OCI-LY7 (cell line): Measurements from ENCODE around the gene PPP6R3. TPM values are rescaled to one million over a fixed set of nuclear protein-coding genes. Genes with fewer than 3 reads are reported as not detected.

Source experiments
- BruUV-seq: library from RNA; stranded (reverse); fragments of 400-500 nt; replicated peaks from 2 replicates; lab custom pipeline; 2021; lab: Mats Ljungman, UMichigan
- CTCF ChIA-PET: fragments of 300-600 bp; sonication (Branson Sonifier 250); formaldehyde crosslinking; loops from one replicate; lab custom pipeline; 2022; ENCODE audit warnings: antibody characterized with exemption; ENCODE audit not compliant: unreplicated experiment; lab: Charles Lee
- POLR2A ChIA-PET: fragments of 300-600 bp; sonication (Branson Sonifier 250); formaldehyde crosslinking; loops from one replicate; lab custom pipeline; 2022; ENCODE audit warnings: antibody characterized with exemption; lab: Charles Lee
- DNase-seq: peaks from one replicate; pipeline ENCODE4 v3.0.0-alpha.2; 2015; ENCODE audit warnings: low spot score
- H2AFZ ChIP-seq: fragments of 200-600 bp; sonication (generic), shearing (Covaris generic); 2 replicates; pipeline ENCODE4 v1.6.1; 2014; ENCODE audit warnings: mild to moderate bottlenecking, antibody characterized with exemption, low read length, moderate library complexity
- H3K27ac ChIP-seq: fragments of 200-600 bp; sonication (generic); 2 replicates; pipeline ENCODE4 v1.5.1; 2014; ENCODE audit warnings: mixed run types, low read depth, mild to moderate bottlenecking, moderate library complexity, low read length, inconsistent platforms; ENCODE audit not compliant: poor library complexity, severe bottlenecking
- H3K36me3 ChIP-seq: fragments of 200-600 bp; sonication (generic); 2 replicates; pipeline ENCODE4 v1.6.1; 2014; ENCODE audit warnings: mild to moderate bottlenecking, antibody characterized with exemption, low read length, moderate library complexity, mixed read lengths; ENCODE audit not compliant: insufficient read depth
- H3K4me1 ChIP-seq: fragments of 200-600 bp; sonication (generic); 2 replicates; pipeline ENCODE4 v1.5.1; 2014; ENCODE audit warnings: mild to moderate bottlenecking, low read length; ENCODE audit not compliant: insufficient read depth, poor library complexity, severe bottlenecking
- H3K4me2 ChIP-seq: fragments of 200-600 bp; sonication (generic); 2 replicates; pipeline ENCODE4 v1.6.1; 2014; ENCODE audit warnings: mild to moderate bottlenecking, low read length
- H3K4me3 ChIP-seq: fragments of 200-600 bp; sonication (generic); 2 replicates; pipeline ENCODE4 v1.5.1; 2014; ENCODE audit warnings: mild to moderate bottlenecking, low read depth, low read length; ENCODE audit not compliant: poor library complexity, severe bottlenecking
- H3K79me2 ChIP-seq: fragments of 200-600 bp; sonication (generic); 2 replicates; pipeline ENCODE4 v1.6.1; 2016; ENCODE audit warnings: low read depth, mild to moderate bottlenecking, low read length, moderate library complexity, mixed read lengths; ENCODE audit not compliant: insufficient read depth
- H3K9me2 ChIP-seq: fragments of 200-600 bp; sonication (generic); 2 replicates; pipeline ENCODE4 v1.6.1; 2016; ENCODE audit warnings: mild to moderate bottlenecking, low read length, mixed read lengths; ENCODE audit not compliant: insufficient read depth
- H3K9me3 ChIP-seq: fragments of 200-600 bp; sonication (generic); 2 replicates; pipeline ENCODE4 v1.6.1; 2014; ENCODE audit warnings: mild to moderate bottlenecking, mixed run types, low read length, mixed read lengths
- H4K20me1 ChIP-seq: fragments of 200-600 bp; sonication (generic); 2 replicates; pipeline ENCODE4 v1.6.1; 2014; ENCODE audit warnings: mild to moderate bottlenecking, antibody characterized with exemption, low read length, moderate library complexity, mixed read lengths; ENCODE audit not compliant: insufficient read depth
- EZH2phosphoT487 ChIP-seq: fragments of 200-600 bp; sonication (generic); IDR thresholded peaks from 2 replicates; pipeline ENCODE4 v1.6.1; 2018; ENCODE audit warnings: low read depth, borderline replicate concordance, mild to moderate bottlenecking, mixed run types, antibody characterized with exemption, low read length, moderate library complexity, mixed read lengths
- intact Hi-C: fragments of 100-400 bp; cut with micrococcal nuclease; formaldehyde crosslinking; loops from one replicate; pipeline ENCODE4 v1.10.0; 2022; ENCODE audit not compliant: unreplicated experiment
- total RNA-seq, 2 experiments: library from RNA; depleted of rRNA in 1 of 2; stranded (reverse); fragments of >200 nt in 1 of 2; shearing (Covaris generic) in 1 of 2; gene quantifications; 2 replicates each; pipeline ENCODE4 v1.2.3, GENCODE V29; 2014 to 2022
- TF ChIP-seq, protein P1 (sequence below): fragments of 200-600 bp; sonication (generic); conservative IDR thresholded peaks from 2 replicates; pipeline ENCODE4 v1.5.1; 2014; ENCODE audit warnings: mild to moderate bottlenecking, antibody characterized with exemption, low read length, moderate library complexity, mixed read lengths

Gene PPP6R3
- total RNA-seq, 2 experiments from 2014 or later: 122 to 151 TPM

DNA sequence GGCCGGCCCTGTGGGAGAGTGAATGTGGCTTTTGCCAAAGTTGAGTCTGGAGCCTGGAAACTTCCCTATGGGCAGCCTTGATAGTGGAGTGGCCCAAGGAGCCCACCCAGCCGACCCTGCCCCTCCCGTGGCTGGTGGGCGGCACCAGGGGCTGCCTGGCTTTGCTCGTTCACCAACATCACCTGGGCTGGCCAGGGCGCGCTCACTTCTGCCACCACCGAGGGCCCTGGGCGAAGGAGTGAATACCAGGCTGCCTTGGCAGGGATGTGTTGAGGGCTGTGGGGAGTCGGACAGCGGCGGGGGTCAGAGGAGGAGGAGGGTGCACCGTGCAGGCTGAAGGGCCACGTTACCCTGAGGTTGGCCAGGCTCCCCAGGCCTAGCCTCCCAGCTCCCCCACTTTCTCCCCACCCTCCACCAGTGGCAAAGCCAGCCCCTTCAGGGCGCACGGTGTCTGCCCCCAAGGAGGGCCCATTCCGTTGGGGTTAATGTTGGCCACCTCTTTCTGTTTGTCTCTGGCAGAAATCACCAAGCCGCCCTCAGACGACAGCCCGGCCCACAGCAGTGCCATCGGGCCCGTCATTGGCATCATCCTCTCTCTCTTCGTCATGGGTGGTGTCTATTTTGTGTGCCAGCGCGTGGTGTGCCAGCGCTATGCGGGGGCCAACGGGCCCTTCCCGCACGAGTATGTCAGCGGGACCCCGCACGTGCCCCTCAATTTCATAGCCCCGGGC lies 22.5 kb upstream of the PPP6R3 start:
- H3K9me3 ChIP-seq: no peaks in the 10 kb centered on the region
- no peak overlapping the region for H3K4me3 ChIP-seq
- H3K4me2 ChIP-seq: no peak overlapping the region
- H3K36me3 ChIP-seq: no peaks in the 10 kb centered on the region
- intact Hi-C loops: no loop called here
- peaks cover 29% of the 10 kb centered on the region for H3K4me1 ChIP-seq
- H2AFZ ChIP-seq: no peak overlapping the region
- no peak for DNase-seq
- H3K79me2 ChIP-seq: no peaks in the 10 kb centered on the region
- no peaks in the 10 kb centered on the region for H3K9me2 ChIP-seq
- no TSS peak for BruUV-seq
- no peak for TF ChIP-seq EZH2phosphoT487
- TF ChIP-seq, protein P1, sequence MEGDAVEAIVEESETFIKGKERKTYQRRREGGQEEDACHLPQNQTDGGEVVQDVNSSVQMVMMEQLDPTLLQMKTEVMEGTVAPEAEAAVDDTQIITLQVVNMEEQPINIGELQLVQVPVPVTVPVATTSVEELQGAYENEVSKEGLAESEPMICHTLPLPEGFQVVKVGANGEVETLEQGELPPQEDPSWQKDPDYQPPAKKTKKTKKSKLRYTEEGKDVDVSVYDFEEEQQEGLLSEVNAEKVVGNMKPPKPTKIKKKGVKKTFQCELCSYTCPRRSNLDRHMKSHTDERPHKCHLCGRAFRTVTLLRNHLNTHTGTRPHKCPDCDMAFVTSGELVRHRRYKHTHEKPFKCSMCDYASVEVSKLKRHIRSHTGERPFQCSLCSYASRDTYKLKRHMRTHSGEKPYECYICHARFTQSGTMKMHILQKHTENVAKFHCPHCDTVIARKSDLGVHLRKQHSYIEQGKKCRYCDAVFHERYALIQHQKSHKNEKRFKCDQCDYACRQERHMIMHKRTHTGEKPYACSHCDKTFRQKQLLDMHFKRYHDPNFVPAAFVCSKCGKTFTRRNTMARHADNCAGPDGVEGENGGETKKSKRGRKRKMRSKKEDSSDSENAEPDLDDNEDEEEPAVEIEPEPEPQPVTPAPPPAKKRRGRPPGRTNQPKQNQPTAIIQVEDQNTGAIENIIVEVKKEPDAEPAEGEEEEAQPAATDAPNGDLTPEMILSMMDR: no peak
- no peak overlapping the region for H3K27ac ChIP-seq
- no peaks in the 10 kb centered on the region for H4K20me1 ChIP-seq
- CTCF ChIA-PET: no interaction called here
- POLR2A ChIA-PET: no interaction called here

DNA sequence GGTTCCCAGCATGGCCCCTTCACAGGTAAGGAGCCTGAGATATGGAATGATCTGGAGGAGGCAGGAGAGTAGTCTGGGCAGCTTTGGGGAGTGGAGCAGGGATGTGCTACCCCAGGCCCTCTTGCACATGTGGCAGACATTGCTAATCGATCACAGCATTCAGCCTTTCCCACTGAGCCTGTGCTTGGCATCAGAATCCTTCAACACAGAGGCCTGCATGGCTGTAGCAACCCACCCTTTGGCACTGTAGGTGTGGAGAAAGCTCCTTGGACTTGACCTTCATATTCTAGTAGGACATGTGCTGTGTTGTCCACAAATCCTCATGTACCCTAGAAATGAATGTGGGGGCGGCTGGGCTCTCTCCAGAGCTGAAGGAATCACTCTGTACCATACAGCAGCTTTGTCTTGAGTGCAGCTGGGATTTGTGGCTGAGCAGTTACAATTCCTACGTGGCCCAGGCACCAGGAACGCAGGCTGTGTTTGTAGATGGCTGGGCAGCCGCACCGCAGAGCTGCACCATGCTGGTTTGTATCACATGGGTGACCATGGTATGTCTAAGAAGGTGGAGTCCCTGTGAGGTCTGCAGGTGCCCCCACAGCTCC lies 21.8 kb upstream of the PPP6R3 start:
- H2AFZ ChIP-seq: no peak overlapping the region
- H3K4me2 ChIP-seq: no peak overlapping the region
- no peaks in the 10 kb centered on the region for H3K9me3 ChIP-seq
- CTCF ChIA-PET: no interaction called here
- POLR2A ChIA-PET: no interaction called here
- no TSS peak for BruUV-seq
- peak; percentile 10 for DNase-seq
- H3K9me2 ChIP-seq: no peaks in the 10 kb centered on the region
- intact Hi-C loops: no loop called here
- TF ChIP-seq EZH2phosphoT487: no peak
- TF ChIP-seq, protein P1: no peak
- peaks cover 29% of the 10 kb centered on the region for H3K4me1 ChIP-seq
- H4K20me1 ChIP-seq: no peaks in the 10 kb centered on the region
- no peaks in the 10 kb centered on the region for H3K36me3 ChIP-seq
- no peaks in the 10 kb centered on the region for H3K79me2 ChIP-seq
- H3K27ac ChIP-seq: no peak overlapping the region
- H3K4me3 ChIP-seq: no peak overlapping the region
